HT1080 (cell line): ENCODE measurements around the gene IFITM1. TPM values are rescaled to one million over a fixed set of nuclear protein-coding genes. Genes with fewer than 3 reads are reported as not detected.

ENCODE experiments used
- DNase-seq: peaks from one replicate; pipeline ENCODE4 v3.0.0-alpha.2; 2015; ENCODE audit warnings: low read depth
- polyA plus RNA-seq, 2 experiments: library from polyadenylated mRNA; depleted of rRNA; stranded (reverse); fragments of >200 nt; gene quantifications; 2 replicates each; pipeline ENCODE4 v1.2.3, GENCODE V29; 2015
- total RNA-seq: library from RNA; depleted of rRNA; stranded (reverse); fragments of >200 nt; shearing (Covaris generic); gene quantifications from 2 replicates; pipeline ENCODE4 v1.2.3, GENCODE V29; 2014; rRNA removed

Gene IFITM1
- 4.6 and 5.4 TPM in 2 replicates for total RNA-seq
- polyA plus RNA-seq (2015; cell fraction: cytosol; rRNA removed): 11.2 and 19.5 TPM in 2 replicates
- polyA plus RNA-seq (2015; cell fraction: nucleus; rRNA removed): 7.0 and 13.2 TPM in 2 replicates

DNA sequence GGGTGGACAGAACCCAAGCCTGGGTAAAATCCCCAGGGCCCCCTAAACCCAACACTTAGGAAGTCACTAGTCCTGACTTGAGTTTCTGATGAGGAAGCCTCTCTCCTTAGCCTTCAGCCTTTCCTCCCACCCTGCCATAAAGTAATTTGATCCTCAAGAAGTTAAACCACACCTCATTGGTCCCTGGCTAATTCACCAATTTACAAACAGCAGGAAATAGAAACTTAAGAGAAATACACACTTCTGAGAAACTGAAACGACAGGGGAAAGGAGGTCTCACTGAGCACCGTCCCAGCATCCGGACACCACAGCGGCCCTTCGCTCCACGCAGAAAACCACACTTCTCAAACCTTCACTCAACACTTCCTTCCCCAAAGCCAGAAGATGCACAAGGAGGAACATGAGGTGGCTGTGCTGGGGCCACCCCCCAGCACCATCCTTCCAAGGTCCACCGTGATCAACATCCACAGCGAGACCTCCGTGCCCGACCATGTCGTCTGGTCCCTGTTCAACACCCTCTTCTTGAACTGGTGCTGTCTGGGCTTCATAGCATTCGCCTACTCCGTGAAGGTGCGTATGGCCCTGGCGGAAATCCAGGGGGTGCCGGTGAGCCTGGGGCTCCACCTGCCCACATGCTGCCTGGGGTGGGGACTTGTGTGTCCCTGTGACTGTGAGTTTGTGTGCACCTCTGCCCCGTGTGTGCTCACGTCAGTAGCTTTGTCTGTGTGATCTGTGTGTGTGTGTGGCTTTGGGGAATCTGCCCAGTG, at the start of gene IFITM1:
Gene IFITM1, plus strand, starts transcription at position 254 of the 767 bp plus-strand sequence. Its CDS starts 131 bp downstream, at position 385.
- peak; percentile 32 for DNase-seq

GRCh38 chr11:266676-267439, 47.0 kb upstream of the IFITM1 start:
- no peak for DNase-seq

- no peak for DNase-seq
Observed at GRCh38 chr11:267491-267994, 46.3 kb upstream of the IFITM1 start.

GRCh38 chr11:268716-269145, 45.1 kb upstream of the IFITM1 start:
- peak; percentile 52 for DNase-seq

DNA sequence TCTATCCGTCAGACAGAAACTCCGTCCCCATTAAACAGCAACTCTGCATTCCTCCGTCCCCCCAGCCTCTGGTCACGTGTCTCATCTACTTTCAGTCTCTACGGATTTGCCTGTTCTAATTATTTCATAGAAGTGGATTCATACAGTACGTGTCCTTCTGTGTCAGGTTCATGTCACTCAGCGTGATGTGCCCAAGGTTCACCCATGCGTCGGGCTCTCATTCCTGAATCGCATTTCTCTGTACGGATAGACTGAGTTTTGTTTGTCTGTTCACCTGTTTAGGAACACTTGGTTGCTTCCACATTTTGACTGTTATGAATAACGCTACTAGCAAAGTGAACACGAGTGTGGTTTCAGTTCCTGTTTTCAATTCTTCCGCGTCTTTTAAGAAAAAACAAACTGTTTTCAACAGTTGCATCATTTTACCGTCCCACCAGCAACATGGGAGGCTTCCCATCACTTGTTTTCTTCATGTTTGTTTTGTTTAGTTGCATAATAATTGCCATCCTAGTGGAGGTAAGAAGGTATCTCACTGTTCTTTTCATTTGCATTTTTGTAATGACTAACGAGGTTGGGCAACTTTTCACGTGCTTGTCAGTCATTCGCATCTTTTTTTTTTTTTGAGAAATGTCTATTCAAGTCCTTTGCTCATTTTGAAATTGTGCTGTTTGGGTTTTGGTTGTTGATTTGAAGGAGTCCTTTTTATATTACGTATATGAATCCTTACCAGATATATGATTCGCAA, 44.5 kb upstream of the IFITM1 start:
- DNase-seq: no peak

DNA sequence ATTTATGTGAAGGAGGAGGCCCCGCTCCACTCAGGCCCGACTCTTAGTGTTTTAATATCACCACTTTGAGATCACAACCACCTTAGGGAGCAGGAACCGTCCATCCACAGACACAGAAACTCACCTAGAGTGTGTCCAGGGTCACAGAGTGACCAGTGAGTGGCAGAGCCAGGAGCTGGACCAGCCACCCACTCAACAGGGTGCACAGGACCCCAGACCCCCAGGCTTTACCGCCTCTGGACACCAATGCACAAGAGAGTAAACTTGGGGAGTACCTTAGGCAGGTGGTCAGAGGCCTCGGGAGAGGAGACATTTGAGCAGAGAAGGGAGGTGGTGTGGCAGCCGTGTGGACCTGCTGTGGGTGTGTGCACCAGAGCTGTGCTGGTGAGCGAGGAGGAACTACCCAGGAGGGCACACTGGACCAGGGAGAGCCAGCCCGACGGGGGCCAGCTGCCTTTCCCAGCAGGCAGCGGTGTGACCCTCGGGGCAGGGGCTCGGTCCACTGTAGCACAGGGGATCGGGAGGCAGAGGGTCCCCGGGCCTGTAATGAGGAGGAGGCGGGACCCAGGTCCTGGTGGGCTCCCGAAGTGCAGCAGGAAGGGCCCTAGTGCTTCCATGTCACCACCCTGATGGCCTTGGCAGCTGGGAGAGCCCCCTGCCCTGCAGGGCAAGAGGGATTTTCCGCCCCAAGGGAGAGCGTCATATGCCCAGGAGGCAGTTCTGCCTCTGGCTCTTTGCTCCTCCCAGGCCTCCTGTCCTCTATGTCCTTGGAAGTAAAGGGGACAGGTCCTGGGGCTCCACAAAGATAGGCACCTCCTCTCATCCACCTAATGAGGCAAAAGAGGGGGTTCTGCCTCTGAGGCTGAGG, 43.2 kb upstream of the IFITM1 start:
- DNase-seq: no peak

GRCh38 chr11:271319-271715, 42.5 kb upstream of the IFITM1 start:
- no peak for DNase-seq

GRCh38 chr11:272195-272930, 41.5 kb upstream of the IFITM1 start:
- DNase-seq: no peak

GRCh38 chr11:272931-273198, 41.0 kb upstream of the IFITM1 start:
- no peak for DNase-seq

GRCh38 chr11:276219-276618, 37.6 kb upstream of the IFITM1 start:
- DNase-seq: no peak

DNA sequence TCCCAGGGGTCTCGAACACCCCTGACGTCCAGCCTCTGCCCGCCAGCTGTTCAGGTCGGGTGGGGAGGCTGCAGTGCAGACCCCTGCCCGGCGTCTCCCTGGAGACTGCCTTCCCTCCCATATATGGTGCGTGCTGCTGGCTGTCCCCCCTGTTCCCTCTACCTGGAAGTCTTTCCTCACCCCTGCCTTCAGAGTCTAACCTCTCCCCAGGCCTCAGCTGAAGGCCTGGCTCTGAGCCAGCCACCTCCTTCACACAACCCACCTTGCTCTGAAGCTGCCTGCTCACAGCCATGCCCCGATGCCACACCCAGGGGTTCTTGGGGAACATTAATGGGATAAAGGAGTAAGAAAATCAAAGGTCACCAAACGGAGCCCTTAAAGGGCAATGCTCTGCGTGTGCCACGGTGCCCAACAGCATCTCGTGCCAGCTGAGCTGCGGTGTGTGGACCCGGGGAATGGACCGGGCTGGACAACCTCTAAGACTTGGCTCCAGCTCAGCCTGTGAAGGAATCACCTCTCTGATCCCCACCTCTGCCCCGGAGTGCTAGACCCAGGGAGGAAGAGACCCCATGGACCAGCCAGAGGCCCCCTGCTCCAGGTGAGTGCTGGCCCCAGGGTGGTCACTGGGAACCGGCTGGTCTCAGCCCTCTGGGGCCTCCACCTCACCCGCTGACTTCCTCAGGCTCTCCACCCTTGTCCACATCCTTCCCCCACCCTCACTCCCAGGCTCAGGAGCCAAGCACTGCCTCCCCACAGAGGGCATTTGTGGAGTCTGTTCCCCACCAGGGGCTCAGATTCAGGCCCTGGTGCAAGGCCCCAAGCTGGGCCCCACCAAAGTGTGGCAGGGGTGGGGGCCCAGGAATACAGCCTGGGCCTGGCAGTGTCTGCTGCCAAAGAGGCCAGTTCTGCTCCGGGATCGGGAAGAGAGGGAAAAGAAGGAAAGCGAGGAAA, 35.6 kb upstream of the IFITM1 start, which contains the start of gene NLRP6:
Gene NLRP6, plus strand, starts transcription at position 407 of the 951 bp plus-strand sequence. Its CDS starts 163 bp downstream, at position 570.
- DNase-seq: no peak

DNA sequence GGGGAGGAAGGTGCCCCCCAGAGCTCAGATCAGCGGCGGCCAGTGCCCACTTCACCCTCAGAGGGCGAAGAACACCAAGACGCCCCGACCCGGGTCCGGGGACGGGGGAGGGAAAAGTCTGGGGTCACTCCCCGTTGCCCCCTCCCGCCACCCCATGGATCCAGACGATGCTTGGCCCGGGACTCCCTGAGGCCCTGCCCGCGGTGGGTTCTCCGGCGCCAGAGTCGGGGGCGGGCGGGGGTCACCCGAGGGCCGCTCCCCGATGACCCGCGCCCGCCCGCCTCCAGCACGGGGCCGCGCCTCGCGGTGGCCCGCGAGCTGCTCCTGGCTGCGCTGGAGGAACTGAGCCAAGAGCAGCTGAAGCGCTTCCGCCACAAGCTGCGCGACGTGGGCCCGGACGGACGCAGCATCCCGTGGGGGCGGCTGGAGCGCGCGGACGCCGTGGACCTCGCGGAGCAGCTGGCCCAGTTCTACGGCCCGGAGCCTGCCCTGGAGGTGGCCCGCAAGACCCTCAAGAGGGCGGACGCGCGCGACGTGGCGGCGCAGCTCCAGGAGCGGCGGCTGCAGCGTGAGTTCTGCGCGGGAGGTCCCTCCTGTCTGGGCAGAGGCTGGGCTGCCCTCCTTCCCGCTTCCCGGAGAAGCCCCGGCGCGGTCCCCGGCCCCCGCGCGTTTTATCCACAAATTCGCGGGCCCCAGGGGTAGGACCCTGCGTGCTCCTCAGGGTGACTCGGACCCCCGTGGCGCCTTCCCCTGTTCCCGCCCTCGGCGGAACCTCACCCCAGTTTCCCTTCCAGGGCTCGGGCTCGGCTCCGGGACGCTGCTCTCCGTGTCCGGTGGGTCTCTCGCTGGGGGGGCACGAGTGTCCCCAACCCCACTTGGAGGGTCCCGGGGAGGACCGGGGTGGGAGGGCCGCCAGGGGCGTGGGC, 34.5 kb upstream of the IFITM1 start:
- DNase-seq: no peak

- no peak for DNase-seq
Observed at GRCh38 chr11:279966-280705, 33.7 kb upstream of the IFITM1 start.

DNA sequence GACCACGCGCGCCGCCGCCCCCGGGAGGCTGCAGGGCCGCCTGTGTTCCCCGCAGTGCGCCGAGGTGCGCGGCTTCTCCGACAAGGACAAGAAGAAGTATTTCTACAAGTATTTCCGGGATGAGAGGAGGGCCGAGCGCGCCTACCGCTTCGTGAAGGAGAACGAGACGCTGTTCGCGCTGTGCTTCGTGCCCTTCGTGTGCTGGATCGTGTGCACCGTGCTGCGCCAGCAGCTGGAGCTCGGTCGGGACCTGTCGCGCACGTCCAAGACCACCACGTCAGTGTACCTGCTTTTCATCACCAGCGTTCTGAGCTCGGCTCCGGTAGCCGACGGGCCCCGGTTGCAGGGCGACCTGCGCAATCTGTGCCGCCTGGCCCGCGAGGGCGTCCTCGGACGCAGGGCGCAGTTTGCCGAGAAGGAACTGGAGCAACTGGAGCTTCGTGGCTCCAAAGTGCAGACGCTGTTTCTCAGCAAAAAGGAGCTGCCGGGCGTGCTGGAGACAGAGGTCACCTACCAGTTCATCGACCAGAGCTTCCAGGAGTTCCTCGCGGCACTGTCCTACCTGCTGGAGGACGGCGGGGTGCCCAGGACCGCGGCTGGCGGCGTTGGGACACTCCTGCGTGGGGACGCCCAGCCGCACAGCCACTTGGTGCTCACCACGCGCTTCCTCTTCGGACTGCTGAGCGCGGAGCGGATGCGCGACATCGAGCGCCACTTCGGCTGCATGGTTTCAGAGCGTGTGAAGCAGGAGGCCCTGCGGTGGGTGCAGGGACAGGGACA, 32.9 kb upstream of the IFITM1 start:
- DNase-seq: no peak

DNA sequence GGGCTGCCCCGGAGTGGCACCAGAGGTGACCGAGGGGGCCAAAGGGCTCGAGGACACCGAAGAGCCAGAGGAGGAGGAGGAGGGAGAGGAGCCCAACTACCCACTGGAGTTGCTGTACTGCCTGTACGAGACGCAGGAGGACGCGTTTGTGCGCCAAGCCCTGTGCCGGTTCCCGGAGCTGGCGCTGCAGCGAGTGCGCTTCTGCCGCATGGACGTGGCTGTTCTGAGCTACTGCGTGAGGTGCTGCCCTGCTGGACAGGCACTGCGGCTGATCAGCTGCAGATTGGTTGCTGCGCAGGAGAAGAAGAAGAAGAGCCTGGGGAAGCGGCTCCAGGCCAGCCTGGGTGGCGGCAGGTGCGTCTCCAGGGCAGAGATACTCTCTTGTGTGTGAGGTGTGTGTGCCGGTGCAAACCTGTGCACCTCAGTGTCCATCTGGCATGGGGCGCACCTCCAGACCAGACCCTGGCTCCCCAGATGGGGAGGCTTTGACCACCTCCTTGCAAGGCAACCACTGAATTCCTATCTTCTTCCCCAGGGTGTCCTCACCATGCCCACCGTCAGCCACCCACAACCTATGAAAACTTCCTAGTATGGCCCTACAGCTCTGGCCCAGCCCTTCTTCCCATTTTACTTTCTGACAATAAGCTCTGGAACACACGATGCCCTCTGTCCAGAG, 32.2 kb upstream of the IFITM1 start:
- no peak for DNase-seq
